Hepatocyte (in vitro differentiated cells): ENCODE data around the gene GULP1. TPM values are rescaled to one million over a fixed set of nuclear protein-coding genes. Genes with fewer than 3 reads are reported as not detected.

Experiments used
- DNase-seq: peaks from one replicate; pipeline ENCODE4 v3.0.0-alpha.2; 2016; ENCODE audit warnings: low spot score
- H2AFZ ChIP-seq: fragments of 200-600 bp; sonication (generic); 2 replicates; pipeline ENCODE4 v1.6.0; 2016; ENCODE audit warnings: antibody characterized with exemption, mild to moderate bottlenecking
- H3K27ac ChIP-seq: fragments of 200-600 bp; sonication (generic); 2 replicates; pipeline ENCODE4 v1.5.1; 2016; ENCODE audit warnings: mild to moderate bottlenecking
- H3K27me3 ChIP-seq: fragments of 200-600 bp; sonication (generic); 2 replicates; pipeline ENCODE4 v1.6.1; 2016
- H3K36me3 ChIP-seq: fragments of 200-600 bp; sonication (generic); replicated peaks from 2 replicates; pipeline ENCODE4 v1.5.1; 2016; ENCODE audit warnings: low read depth; ENCODE audit not compliant: insufficient read depth
- H3K4me1 ChIP-seq: fragments of 200-600 bp; sonication (generic); 2 replicates; pipeline ENCODE4 v1.5.1; 2016; ENCODE audit warnings: mild to moderate bottlenecking, moderate library complexity; ENCODE audit not compliant: insufficient read depth
- H3K4me2 ChIP-seq: fragments of 200-600 bp; sonication (generic); 2 replicates; pipeline ENCODE4 v1.6.0; 2016
- H3K4me3 ChIP-seq: fragments of 200-600 bp; sonication (generic); 2 replicates; pipeline ENCODE4 v1.5.1; 2016; ENCODE audit warnings: mild to moderate bottlenecking
- H3K79me2 ChIP-seq: fragments of 200-600 bp; sonication (generic); 2 replicates; pipeline ENCODE4 v1.6.0; 2017; ENCODE audit warnings: mild to moderate bottlenecking
- H3K9me2 ChIP-seq: fragments of 200-600 bp; sonication (generic); replicated peaks from 2 replicates; pipeline ENCODE4 v1.6.0; 2017; ENCODE audit warnings: mild to moderate bottlenecking; ENCODE audit not compliant: insufficient read depth
- H3K9me3 ChIP-seq: fragments of 200-600 bp; sonication (generic); 2 replicates; pipeline ENCODE4 v1.5.1; 2016; ENCODE audit warnings: low read depth, mild to moderate bottlenecking
- H4K20me1 ChIP-seq: fragments of 200-600 bp; sonication (generic); 2 replicates; pipeline ENCODE4 v1.6.0; 2016; ENCODE audit warnings: mild to moderate bottlenecking; ENCODE audit not compliant: insufficient read depth, poor library complexity, severe bottlenecking
- EZH2 ChIP-seq: fragments of 200-600 bp; sonication (generic); IDR thresholded peaks from 2 replicates; pipeline ENCODE4 v1.6.1; 2016; ENCODE audit warnings: antibody characterized with exemption, mild to moderate bottlenecking, borderline replicate concordance
- EZH2phosphoT487 ChIP-seq: fragments of 200-600 bp; sonication (generic); IDR thresholded peaks from one replicate; pipeline ENCODE4 v1.6.1; 2018; ENCODE audit warnings: antibody characterized with exemption, mild to moderate bottlenecking, low read depth, moderate library complexity; ENCODE audit not compliant: unreplicated experiment, severe bottlenecking
- WGBS: methylation state at CpG from one replicate; pipeline ENCODE4 v1.1.6; 2016; ENCODE audit warnings: low lambda C conversion rate; ENCODE audit errors: missing lambda C conversion rate; 5-methylcytosine and 5-hydroxymethylcytosine counted together
- polyA plus RNA-seq: library from polyadenylated mRNA; unstranded; fragments of >200 nt; fragmentation: Nextera tagmentation; extraction: Ambion mirVana; gene quantifications from 2 replicates; pipeline ENCODE4 v1.2.1, GENCODE V29; 2016
- total RNA-seq: library from RNA; depleted of rRNA; stranded (reverse); fragments of >200 nt; gene quantifications from 2 replicates; pipeline ENCODE4 v1.2.3, GENCODE V29; 2014
- TF ChIP-seq, protein P1 (sequence below): fragments of 200-600 bp; sonication (generic); IDR thresholded peaks from 2 replicates; pipeline ENCODE4 v1.5.1; 2016; ENCODE audit warnings: antibody characterized with exemption, mild to moderate bottlenecking; ENCODE audit not compliant: poor library complexity

Gene GULP1
- total and polyA plus RNA-seq, 2 experiments from 2014 or later = 55.6 to 135 TPM

DNA sequence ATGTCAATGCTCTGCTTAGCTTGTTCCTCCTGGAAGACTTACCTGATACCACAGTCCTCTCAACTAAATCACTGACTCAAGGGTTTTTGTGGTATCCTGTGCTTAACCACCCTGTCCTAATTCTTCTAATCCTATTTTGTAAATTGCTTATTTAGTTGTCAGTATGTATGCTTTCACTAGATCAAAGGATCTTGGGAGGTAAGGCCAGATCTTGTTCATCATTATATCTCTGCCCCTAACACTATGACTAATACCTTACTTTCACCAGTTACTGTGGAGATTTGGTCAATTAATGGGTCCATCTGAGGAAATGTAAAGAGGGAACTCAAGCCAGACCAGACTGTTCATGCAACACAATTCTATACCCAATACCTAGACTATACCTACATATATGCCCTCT is 203.2 kb downstream of the GULP1 start:
- Histone ChIP-seq H3K36me3 (no peaks in the 10 kb centered on the region), H2AFZ (no peak overlapping the region), H3K27me3 (no peaks in the 10 kb centered on the region), H3K4me3 (no peak overlapping the region), H3K4me1 (no peaks in the 10 kb centered on the region), H3K9me2 (no peaks in the 10 kb centered on the region), H3K79me2 (no peaks in the 10 kb centered on the region), H3K27ac (no peak overlapping the region), H4K20me1 (no peaks in the 10 kb centered on the region), H3K9me3 (no peaks in the 10 kb centered on the region), H3K4me2 (no peak overlapping the region)
- no peak for TF ChIP-seq EZH2
- TF ChIP-seq, protein P1, sequence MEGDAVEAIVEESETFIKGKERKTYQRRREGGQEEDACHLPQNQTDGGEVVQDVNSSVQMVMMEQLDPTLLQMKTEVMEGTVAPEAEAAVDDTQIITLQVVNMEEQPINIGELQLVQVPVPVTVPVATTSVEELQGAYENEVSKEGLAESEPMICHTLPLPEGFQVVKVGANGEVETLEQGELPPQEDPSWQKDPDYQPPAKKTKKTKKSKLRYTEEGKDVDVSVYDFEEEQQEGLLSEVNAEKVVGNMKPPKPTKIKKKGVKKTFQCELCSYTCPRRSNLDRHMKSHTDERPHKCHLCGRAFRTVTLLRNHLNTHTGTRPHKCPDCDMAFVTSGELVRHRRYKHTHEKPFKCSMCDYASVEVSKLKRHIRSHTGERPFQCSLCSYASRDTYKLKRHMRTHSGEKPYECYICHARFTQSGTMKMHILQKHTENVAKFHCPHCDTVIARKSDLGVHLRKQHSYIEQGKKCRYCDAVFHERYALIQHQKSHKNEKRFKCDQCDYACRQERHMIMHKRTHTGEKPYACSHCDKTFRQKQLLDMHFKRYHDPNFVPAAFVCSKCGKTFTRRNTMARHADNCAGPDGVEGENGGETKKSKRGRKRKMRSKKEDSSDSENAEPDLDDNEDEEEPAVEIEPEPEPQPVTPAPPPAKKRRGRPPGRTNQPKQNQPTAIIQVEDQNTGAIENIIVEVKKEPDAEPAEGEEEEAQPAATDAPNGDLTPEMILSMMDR = no peak
- no peak for TF ChIP-seq EZH2phosphoT487
- DNase-seq = no peak

DNA sequence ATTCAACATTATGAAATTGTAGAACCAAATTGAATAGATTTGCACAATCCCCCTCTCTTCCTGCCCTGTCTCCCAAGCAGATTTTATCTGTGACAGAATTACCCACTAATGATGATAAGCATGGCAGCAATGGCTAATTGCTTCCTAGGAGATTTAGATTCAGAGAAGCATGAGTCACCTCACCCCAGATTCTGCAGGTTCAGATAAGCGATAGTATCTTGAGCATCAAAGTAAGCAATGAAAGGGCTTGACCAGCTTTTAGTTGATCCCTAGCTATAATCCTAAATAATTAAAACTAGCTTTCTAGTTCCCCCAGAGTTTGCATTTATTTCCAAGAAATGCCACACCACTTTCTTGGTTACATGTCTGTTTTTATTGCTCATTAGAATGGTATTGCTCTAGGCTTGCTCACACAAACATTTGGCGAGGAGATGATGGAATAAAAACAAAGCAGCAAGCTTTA is 204.3 kb downstream of the GULP1 start:
- Histone ChIP-seq H4K20me1 (no peaks in the 10 kb centered on the region), H3K36me3 (no peaks in the 10 kb centered on the region), H3K9me2 (no peaks in the 10 kb centered on the region), H3K4me1 (no peaks in the 10 kb centered on the region), H3K27me3 (no peaks in the 10 kb centered on the region), H2AFZ (no peak overlapping the region), H3K79me2 (no peaks in the 10 kb centered on the region), H3K9me3 (no peaks in the 10 kb centered on the region), H3K4me3 (no peak overlapping the region), H3K4me2 (no peak overlapping the region), H3K27ac (peak overlapping the region; percentile 17)
- no peak for TF ChIP-seq EZH2phosphoT487
- TF ChIP-seq, protein P1 = no peak
- TF ChIP-seq EZH2 = no peak
- 47% methylated on average over 2 of the region's 2 CpGs for WGBS
- no peak for DNase-seq

DNA sequence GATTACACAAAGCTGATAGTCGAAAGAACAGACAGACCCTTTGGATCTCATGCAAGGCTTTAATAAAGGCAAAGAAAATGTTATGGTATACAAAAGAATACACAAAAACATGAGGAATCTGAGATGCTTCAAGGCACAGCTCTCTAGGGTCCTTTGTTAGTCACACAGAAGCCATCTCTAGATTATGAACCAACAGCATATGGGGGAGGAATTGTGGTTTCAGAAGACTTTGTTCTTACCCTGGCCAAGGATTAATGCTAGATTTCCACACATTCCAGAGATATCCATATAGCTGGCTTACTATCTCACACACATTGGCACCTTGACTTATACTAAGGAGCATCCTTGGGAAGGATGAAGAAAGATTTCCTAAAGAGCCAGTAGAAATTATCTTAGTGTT is 206.1 kb downstream of the GULP1 start:
- H3K4me3 ChIP-seq = no peak overlapping the region
- no peak for DNase-seq
- no peaks in the 10 kb centered on the region for H3K4me1 ChIP-seq
- H3K9me3 ChIP-seq = no peaks in the 10 kb centered on the region
- 96% methylated on average over 1 of the region's 1 CpG for WGBS
- no peak overlapping the region for H2AFZ ChIP-seq
- no peaks in the 10 kb centered on the region for H3K9me2 ChIP-seq
- H3K36me3 ChIP-seq = no peaks in the 10 kb centered on the region
- no peak overlapping the region for H3K27ac ChIP-seq
- no peak for TF ChIP-seq EZH2phosphoT487
- TF ChIP-seq, protein P1 = no peak
- no peak for TF ChIP-seq EZH2
- H4K20me1 ChIP-seq = no peaks in the 10 kb centered on the region
- H3K4me2 ChIP-seq = no peak overlapping the region
- H3K27me3 ChIP-seq = no peaks in the 10 kb centered on the region
- no peaks in the 10 kb centered on the region for H3K79me2 ChIP-seq

DNA sequence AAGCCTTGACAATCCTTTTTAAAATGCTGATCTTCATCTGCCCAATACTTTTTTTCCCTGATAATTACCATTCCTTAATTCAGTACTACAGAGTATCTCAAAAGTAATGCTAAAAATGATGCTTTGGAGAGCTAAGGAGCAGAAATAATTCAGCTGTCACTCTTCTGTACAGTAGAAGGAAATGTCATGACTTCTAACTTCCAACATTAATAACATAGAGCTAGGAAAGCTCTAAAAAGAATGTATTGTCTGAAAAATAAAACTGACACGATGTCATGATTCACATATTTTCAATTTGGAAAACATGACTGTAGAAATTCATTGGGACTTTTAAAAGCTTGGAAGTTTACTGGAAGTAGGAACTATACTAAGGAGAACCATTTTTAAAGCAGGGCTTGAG is 212.3 kb downstream of the GULP1 start:
- H3K27ac ChIP-seq = no peak overlapping the region
- 96% methylated on average over 1 of the region's 1 CpG for WGBS
- no peaks in the 10 kb centered on the region for H3K27me3 ChIP-seq
- H3K4me2 ChIP-seq = no peak overlapping the region
- H3K79me2 ChIP-seq = no peaks in the 10 kb centered on the region
- no peaks in the 10 kb centered on the region for H3K9me2 ChIP-seq
- H3K9me3 ChIP-seq = no peaks in the 10 kb centered on the region
- no peak overlapping the region for H3K4me3 ChIP-seq
- TF ChIP-seq EZH2phosphoT487 (no peak), EZH2 (no peak)
- TF ChIP-seq, protein P1 = no peak
- DNase-seq = no peak
- no peaks in the 10 kb centered on the region for H3K4me1 ChIP-seq
- no peaks in the 10 kb centered on the region for H4K20me1 ChIP-seq
- no peaks in the 10 kb centered on the region for H3K36me3 ChIP-seq
- no peak overlapping the region for H2AFZ ChIP-seq
